Activated naive CD4-positive, alpha-beta T cell treated with anti-CD3 and anti-CD28 coated beads, Interleukin-2, amount 50 U/mL, for 72 hours (primary cell): Measurements from ENCODE around the gene RRP36. TPM values are rescaled to one million over a fixed set of nuclear protein-coding genes. Genes with fewer than 3 reads are reported as not detected.
"Not testable (repeated sequence)": the region's sequence is repeated elsewhere in the genome, so short reads cannot be mapped to it uniquely, and the experiment has no call there.

Source experiments
- ATAC-seq, 2 donors: fragments of 150-1000 bp; cut with Tn5 transposase; 2 replicates each; pipeline ENCODE4 v1.10.0; 2021; ENCODE audit warnings: mild to moderate bottlenecking in 2 of 2, moderate library complexity in 2 of 2
- DNase-seq, 2 donors: peaks; one replicate each; pipeline ENCODE4 v3.0.0; 2021 to 2022; ENCODE audit warnings: low spot score in 2 of 2
- H3K27ac Mint-ChIP-seq, 2 donors: one replicate each; pipeline ENCODE4 v1.8.0; 2022; ENCODE audit warnings: mild to moderate bottlenecking in 2 of 2, mixed read lengths in 2 of 2
- H3K36me3 Mint-ChIP-seq, 2 donors: one replicate each; pipeline ENCODE4 v1.8.0; 2022; ENCODE audit warnings: mixed read lengths in 2 of 2
- H3K9me3 Mint-ChIP-seq, 2 donors: one replicate each; pipeline ENCODE4 v1.8.0; 2022; ENCODE audit warnings: mixed read lengths in 2 of 2
- total RNA-seq, 2 donors: library from RNA; stranded (reverse); gene quantifications; one replicate each; pipeline ENCODE4 v1.2.3, GENCODE V29; 2022

RRP36 gene
- total RNA-seq, 2 donors from 2014 or later, result 45.6 to 46.9 TPM

DNA sequence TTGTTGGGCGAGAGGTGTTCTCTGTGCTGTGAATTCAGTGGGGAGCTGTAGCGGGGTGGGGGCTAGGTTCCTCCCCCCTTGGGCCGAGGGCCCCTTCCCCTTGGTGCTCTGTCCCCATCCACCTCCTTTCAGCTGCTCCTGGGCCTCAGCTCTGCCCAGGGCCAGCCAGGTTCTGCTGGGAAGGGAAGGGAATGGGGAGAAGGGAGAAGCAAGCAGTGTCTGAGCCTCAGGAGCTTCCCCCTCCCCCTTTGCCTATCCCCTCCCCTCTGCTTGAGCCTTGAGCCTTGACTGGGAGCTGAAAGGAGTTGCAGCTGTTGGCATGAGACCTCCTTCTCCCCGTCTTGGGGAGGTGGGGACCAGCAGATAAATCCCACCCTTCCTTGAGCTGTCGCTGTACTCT is 576 bp upstream of the RRP36 start:
- H3K36me3 Mint-ChIP-seq, result peaks cover 9 to 13% of the 10 kb centered on the region in 2 donors
- H3K27ac Mint-ChIP-seq, result peak overlapping the region in 1 of 2 donors; percentile 86
- H3K9me3 Mint-ChIP-seq, result no peaks in the 10 kb centered on the region
- ATAC-seq (peak in 1 of 2 donors; percentile 6), DNase-seq (no peak)

DNA sequence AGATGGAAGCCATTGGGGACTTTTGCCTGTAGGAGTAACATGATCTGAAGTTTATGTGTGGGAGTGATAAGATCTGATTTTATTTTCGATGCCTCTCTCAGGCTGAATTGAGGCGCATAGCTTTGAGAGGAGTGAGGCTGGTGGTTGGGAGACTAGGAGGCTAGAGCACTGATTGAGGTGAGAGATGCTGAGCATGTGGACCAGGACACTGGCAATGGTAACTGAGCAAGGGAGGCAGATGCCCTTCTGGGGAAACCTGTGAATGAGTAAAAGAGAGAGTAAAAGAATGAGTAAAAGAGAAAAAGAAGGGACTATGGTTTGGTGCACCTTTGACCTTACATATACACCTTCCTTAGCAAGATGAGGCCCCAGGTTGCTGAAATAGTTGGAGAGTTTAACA is 3.0 kb downstream of the RRP36 start:
- DNase-seq (no peak), ATAC-seq (peak; percentile 5 to 36)
- H3K36me3 Mint-ChIP-seq, result peaks cover 6 to 23% of the 10 kb centered on the region in 2 donors
- no peaks in the 10 kb centered on the region for H3K9me3 Mint-ChIP-seq
- peak overlapping the region; percentile 9 to 40 for H3K27ac Mint-ChIP-seq

DNA sequence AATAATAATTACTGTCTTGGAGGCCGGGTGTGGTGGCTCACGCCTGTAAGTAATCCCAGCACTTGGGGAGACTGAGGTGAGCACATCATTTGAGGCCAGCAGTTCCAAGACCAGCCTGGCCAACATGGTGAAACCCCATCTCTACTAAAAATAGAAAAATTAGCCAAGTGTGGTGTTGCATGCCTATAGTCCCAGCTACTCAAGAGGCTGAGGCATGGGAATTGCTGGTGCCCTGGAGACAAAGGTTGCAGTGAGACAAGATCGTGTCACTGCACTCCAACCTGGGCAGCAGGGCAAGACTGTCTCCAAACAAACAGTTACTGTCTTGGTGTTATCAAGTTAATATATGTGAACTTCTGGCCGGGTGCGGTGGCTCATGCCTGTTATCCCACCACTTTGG is 4.9 kb downstream of the RRP36 start:
- Mint-ChIP-seq H3K27ac (peak overlapping the region; percentile 23 to 33), H3K36me3 (peaks cover 6 to 23% of the 10 kb centered on the region in 2 donors), H3K9me3 (no peaks in the 10 kb centered on the region)
- ATAC-seq (no peak), DNase-seq (no peak)

DNA sequence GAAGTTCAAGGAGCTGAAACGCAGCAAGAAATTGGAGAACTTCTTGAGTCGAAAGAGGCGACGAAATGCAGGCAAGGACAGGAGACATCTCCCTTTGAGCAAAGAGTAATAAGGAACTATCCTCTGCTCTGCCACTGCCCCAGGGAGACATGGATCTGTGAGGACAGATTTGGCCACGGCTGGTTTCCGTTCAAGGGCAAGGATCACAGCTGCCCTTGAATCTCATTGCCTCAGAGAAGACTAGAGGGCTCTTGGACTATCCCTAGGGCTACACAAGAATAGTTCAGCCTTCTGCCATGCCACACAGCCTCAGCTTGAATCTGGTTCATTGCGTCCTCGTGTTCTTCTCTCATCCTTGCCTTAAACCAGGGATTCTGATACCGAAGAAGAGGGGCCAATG is 7.7 kb downstream of the RRP36 start:
- ATAC-seq, result no peak
- no peaks in the 10 kb centered on the region for H3K9me3 Mint-ChIP-seq
- no peak overlapping the region for H3K27ac Mint-ChIP-seq
- DNase-seq, result no peak
- peaks cover 12 to 20% of the 10 kb centered on the region in 2 donors for H3K36me3 Mint-ChIP-seq

DNA sequence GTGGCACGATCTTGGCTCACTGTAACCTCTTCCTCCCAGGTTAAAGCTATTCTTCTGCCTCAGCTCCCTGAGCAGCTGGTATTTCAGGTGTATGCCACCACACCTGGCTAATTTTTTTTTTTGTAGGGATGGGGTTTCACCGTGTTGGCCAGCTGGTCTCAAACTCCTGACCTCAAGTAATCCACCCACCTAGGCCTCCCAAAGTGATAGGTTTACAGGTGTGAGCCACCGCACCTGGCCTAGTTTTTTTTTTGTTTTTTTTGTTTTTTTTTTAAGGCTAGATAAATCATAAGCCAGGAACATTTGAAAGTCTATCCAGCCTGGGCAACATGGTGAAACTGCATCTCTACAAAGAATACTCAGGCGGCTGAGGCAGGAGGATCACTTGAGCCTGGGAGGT is 10.9 kb downstream of the RRP36 start:
- DNase-seq, result no peak
- H3K9me3 Mint-ChIP-seq, result no peaks in the 10 kb centered on the region
- no peak for ATAC-seq
- H3K36me3 Mint-ChIP-seq, result peaks cover 6 to 7% of the 10 kb centered on the region in 2 donors
- H3K27ac Mint-ChIP-seq, result peak overlapping the region in 1 of 2 donors; percentile 12

DNA sequence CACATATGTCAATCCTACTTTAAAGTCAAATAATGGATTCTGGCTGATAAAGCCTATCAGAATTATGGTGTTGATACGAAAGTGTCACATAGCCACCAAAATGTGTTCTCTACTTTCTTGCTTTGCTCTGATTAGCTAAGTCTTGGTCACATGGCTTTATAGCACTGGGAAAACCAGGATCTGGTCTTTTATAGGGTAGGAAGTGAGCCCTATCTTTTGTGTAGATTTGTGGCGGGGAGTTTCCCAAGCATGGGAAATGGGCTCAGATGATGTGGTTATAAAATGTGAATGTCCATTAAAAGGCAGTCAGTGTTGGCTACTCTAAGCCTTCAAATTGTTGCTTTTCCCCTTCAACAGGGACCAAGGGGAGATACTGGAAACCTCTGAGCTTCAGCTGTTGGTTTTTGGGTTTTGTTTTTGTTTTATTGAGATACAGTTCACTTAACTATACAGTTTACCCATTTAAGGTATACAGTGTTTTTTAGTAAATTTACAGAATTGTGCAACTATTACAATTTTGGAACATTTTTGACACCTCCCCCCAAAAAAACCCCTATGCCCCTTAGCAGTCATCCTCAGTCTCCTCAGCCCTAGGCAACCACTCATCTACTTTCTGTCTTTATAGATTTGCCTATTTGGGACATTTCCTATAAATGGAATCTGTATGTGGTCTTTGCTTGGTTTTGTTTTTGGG is 12.2 kb downstream of the RRP36 start:
- peaks cover 0 to 6% of the 10 kb centered on the region in 2 donors for H3K36me3 Mint-ChIP-seq
- H3K9me3 Mint-ChIP-seq, result no peaks in the 10 kb centered on the region
- DNase-seq (no peak), ATAC-seq (no peak)
- H3K27ac Mint-ChIP-seq, result peak overlapping the region; percentile 22 to 65

DNA sequence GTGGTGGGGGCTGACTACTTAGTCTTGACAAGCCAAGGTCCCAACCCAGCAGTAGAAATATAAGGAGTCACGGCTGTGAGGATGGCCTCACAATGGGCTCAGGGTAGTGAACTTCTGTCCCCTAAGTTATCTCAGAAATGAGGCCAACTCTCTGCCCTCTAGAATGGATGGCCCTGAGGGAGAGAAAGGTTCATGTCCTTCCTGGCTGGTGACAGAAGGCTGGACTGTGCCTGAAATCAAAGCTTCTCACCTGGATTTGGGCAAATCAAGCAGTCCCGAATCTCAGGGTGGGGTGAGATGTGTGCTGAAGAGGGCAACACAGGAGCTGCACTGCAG is 12.7 kb downstream of the RRP36 start:
- Mint-ChIP-seq H3K27ac (peak overlapping the region; percentile 22 to 65), H3K9me3 (no peaks in the 10 kb centered on the region), H3K36me3 (peaks cover 0 to 6% of the 10 kb centered on the region in 2 donors)
- DNase-seq, result no peak
- ATAC-seq, result no peak

DNA sequence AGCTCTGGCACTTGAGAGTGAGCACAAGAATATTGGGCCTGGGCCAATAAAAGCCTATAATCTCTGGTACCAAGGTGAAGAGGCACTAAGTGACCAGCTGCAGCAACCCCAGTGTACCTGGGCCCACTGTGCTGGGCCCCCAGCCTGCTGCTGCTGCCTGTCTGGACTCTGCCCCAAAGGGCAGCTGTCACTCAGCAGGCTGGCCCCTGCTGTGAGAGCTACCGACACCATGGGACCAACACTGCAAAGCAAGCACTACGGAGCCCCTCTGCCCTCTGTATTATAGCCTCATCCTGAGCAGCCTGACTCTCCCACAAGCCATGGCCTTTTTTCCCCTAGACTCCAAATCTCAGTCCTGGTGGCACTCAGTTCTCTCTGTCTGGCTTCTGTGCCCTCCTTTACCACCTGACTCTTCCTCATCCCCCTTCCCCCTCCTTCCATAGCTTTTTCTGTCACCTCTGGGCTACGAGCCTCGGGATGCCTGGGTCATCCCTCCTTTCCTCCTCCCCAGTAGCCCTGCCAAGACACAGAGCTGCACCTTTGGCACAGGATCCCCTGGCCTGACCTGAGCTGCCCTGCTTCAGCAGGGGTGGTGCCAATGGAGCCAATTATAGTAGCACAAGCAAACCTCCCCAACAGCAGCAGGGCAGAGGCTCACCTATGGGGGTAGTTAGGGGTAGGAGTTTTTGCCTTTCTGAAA is 14.2 kb downstream of the RRP36 start:
- DNase-seq, result no peak
- peaks cover 0 to 6% of the 10 kb centered on the region in 2 donors for H3K36me3 Mint-ChIP-seq

DNA sequence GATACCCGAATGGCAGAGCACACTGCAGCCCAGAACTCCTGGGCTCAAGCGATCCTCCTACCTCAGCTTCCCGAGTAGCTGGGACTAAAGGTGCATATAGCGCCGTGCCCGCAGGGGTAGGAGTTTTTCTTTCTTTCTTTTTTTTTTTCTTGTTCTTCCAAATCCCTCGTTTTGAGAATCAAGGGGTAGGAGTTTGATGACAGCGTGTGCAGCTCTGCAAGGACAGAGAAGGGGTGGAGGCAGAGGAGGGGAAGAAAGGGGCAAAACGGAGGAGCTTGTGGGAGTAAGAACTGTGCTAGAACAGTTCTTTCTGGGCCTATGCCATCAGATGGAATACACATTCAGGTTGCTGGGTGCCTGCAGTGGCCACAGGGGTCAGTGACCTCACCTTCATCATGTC is 15.3 kb downstream of the RRP36 start:
- no peaks in the 10 kb centered on the region for H3K9me3 Mint-ChIP-seq
- peaks cover 0 to 5% of the 10 kb centered on the region in 2 donors for H3K36me3 Mint-ChIP-seq
- peak overlapping the region; percentile 50 to 91 for H3K27ac Mint-ChIP-seq
- DNase-seq, result no peak
- no peak for ATAC-seq

More for the DNA sequence above, 14.2 kb downstream of the RRP36 start:
- H3K27ac Mint-ChIP-seq, result peak overlapping the region in 1 of 2 donors; percentile 66
- H3K9me3 Mint-ChIP-seq, result no peaks in the 10 kb centered on the region
- peak in 1 of 2 donors; percentile 16 for ATAC-seq

DNA sequence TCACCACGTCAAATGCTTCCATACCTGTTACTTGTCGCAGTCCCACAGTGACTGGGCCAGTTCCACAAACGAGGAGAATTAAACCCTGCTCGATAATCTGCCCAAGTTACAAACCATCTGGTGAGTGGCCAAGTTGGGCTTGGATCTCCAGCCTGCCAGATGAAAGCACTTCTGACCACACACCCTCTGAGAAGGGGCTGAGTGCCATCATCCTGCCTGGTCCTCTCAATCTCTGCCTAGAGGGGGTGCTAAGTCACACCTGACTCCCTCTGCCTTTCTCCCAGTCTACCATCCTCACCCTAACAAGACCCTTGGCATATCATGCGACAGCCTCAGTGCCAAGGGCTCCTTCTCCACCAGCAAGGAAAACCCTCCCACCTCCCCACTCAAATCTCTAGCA is 15.8 kb downstream of the RRP36 start:
- ATAC-seq, result no peak
- no peak for DNase-seq
- Mint-ChIP-seq H3K9me3 (no peaks in the 10 kb centered on the region), H3K27ac (peak overlapping the region in 1 of 2 donors; percentile 50), H3K36me3 (peaks cover 0 to under 1% of the 10 kb centered on the region in 2 donors)

DNA sequence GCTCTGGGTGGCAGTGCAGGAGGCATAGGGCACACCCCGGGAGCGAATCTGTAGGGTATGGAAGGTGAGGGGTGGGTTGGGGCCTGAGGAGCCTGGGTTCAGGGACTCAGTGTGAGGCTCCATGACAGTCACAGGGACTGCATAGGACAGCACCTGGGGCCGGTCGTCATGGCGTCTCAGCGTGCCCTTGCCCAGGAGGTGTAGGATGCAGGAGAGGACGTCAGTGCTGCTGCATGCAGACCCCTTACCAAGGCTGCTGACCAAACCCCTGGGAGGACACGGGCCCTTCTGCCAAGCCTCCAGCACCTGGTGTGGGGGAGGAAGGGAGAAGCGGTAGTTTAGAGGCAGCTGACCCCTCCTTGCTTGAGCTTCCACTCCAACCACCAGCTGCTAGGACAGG is 16.3 kb downstream of the RRP36 start:
- Mint-ChIP-seq H3K9me3 (no peaks in the 10 kb centered on the region), H3K27ac (peak overlapping the region in 1 of 2 donors; percentile 50), H3K36me3 (no peaks in the 10 kb centered on the region)
- ATAC-seq (no peak), DNase-seq (no peak)

DNA sequence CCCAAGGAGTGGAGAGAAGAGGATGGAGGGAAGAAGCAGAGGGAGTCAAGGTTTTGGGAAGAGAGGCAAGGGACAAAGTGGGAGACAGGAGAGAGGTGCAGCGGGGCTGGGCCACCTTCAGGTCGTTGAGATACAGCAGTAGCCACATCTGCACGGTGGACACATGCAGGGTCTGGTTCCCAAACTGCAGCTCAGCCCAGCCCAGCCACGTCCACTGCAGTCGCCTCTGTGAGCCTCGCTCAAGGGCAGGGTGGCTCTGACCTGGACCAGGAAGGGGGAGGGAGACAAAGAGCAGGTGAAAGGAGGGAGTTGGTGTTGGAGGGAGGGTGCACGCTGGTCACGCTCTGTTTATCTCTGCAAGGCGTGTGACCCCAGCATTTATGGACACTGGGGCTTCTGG is 17.3 kb downstream of the RRP36 start:
- Mint-ChIP-seq H3K27ac (peak overlapping the region in 1 of 2 donors; percentile 88), H3K36me3 (no peaks in the 10 kb centered on the region), H3K9me3 (no peaks in the 10 kb centered on the region)
- no peak for DNase-seq
- no peak for ATAC-seq

DNA sequence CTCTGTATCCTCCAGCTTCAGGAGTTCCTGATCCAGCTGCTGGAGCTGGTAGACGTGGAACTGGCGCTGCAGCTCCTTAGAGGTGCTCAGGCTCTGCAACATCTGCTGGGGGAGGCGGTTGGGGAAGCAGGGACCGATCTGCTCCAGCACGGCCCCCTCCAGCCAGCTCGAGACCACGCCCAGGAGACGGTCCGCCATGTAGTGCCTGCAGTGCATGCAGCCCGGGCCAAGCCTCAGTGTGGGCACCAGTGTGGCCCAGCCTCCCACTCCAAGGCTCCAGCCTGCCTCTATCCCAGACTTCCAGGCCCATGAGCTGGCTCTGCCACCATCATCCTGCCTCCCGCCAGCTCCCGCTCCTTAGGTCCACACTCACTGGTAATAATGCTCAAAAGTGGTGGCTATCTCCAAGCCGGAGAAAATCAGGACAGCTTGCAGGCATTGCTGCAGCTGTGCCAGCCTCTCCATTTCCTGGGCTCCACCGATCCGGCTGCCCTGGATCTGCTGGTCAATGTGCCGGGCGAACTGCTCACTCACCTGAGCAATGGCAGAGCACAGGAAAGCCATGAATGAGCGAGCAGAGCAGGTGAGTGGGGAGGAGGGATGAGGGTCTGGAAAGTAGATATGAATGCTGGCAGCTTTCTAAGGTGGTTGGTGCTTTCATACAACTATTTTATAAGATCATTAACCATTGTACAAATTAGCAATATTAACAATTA is 19.3 kb downstream of the RRP36 start:
- DNase-seq (no peak), ATAC-seq (no peak)
- H3K36me3 Mint-ChIP-seq, result no peaks in the 10 kb centered on the region
- H3K27ac Mint-ChIP-seq, result peak overlapping the region; percentile 49 to 95
- H3K9me3 Mint-ChIP-seq, result no peaks in the 10 kb centered on the region

DNA sequence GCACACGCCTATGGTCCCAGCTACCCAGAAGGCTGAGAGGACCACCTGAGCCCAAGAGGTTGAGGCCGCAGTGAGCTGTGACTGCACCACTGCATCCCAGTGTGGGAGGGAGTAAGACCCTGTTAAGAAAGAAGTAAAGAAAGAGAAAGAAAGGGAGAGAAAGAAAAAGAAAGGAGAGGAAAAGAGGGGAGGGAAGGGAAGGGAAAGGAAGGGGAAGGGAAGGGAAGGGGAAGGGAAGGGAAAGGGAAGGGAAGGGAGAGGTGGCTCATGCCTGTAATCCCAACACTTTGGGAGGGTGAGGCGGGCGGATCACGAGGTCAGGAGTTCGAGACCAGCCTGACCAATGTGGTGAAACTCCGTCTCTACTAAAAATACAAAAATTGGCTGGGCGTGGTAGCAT is 20.1 kb downstream of the RRP36 start:
- not testable (repeated sequence) for DNase-seq, H3K36me3 Mint-ChIP-seq, H3K9me3 Mint-ChIP-seq, ATAC-seq
- peak overlapping the region in 1 of 2 donors; percentile 49 for H3K27ac Mint-ChIP-seq

DNA sequence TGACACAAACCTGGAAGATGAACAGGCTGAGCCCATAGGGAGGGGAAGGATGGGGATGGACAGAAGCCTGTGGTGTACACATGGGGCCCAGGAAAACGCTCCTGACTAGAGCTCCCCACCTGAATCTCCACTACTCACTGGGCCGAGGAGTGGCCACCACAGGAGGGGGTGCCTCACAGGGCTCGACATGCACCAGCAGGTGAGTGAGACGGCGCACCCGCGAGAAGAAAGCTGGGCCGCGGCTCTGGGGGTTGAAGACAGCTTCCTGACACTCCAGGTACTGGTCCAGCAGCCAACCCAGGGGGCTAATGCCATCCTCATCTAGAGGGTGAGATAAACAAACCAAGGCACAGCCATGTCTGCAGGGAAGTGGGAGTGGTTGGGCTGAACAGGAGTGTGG is 21.9 kb downstream of the RRP36 start:
- ATAC-seq, result no peak
- H3K9me3 Mint-ChIP-seq, result no peaks in the 10 kb centered on the region
- DNase-seq, result no peak
- peak overlapping the region in 1 of 2 donors; percentile 34 for H3K27ac Mint-ChIP-seq
- no peaks in the 10 kb centered on the region for H3K36me3 Mint-ChIP-seq

DNA sequence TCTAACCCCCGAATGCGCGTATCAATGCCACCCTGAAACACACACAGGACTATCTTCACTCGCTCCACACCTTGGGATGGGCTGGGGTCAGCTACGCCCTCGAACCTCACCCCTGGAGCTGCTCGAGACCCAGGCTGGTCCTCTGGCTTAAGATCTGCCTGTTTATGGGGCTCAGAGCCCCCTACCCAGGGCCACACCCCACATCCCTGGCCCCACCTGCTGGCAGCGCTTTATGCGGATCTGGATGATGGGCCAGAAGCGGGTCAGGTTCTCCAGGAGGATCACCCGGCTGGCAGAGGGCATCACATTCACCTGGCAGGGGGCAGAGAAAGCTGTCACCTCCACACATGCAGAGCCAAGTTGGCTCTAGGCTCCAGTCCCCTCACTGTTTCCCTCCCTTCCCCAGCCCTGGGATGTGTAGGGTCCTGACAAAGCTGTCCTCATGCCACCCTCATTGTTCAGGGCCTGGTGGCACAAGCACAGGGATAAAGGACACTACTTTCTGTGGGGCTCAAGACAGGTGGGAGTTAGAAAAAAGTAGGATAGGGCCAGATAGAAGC is 24.0 kb downstream of the RRP36 start:
- H3K36me3 Mint-ChIP-seq, result no peaks in the 10 kb centered on the region

DNA sequence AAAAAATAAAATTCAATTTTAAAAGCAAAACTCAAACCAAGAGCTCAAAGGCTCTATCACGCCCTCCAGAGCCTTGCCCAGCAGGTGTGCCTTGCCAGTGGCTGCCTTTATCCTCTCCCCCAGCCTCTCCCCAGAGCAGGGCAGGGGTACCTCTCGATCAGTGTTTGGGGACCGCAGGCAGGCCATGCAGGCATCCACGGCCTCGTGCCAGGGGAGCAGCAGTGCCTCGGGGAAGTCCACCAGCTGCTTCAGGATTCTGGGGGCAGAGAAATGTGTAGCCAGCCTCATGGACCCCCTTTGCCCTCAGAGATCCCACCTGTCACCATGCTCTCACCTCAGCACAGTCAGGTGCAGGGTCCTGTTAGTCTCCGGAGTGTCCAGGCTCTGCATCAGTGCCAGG is 26.6 kb downstream of the RRP36 start:
- Mint-ChIP-seq H3K27ac (no peak overlapping the region), H3K36me3 (peaks cover 6% of the 10 kb centered on the region in 2 donors), H3K9me3 (no peaks in the 10 kb centered on the region)
- no peak for DNase-seq
- no peak for ATAC-seq

More for the DNA sequence above, 24.0 kb downstream of the RRP36 start:
- Mint-ChIP-seq H3K27ac (peak overlapping the region; percentile 28 to 88), H3K9me3 (no peaks in the 10 kb centered on the region)
- ATAC-seq, result peak in 1 of 2 donors; percentile 21
- no peak for DNase-seq
